Measurements from ENCODE around the gene IGF2R.

GRCh38 chr6:160007145-160007544 lies 38.3 kb downstream of the IGF2R start:
- TF ChIP-seq CTCF (IDR thresholded peaks at IDR 0.05; ENCODE audit: low read depth, low read length) (no peak), EZH2phosphoT487 (IDR thresholded peaks at IDR 0.05; ENCODE audit: low read depth) (no peak)
